CD4-positive, alpha-beta T cell (primary cell): ENCODE measurements around the gene MITF. TPM values are rescaled to one million over a fixed set of nuclear protein-coding genes. Genes with fewer than 3 reads are reported as not detected.

ENCODE experiments used
- ATAC-seq: fragments of 200-7000 bp; cut with Tn5 transposase; one replicate; pipeline ENCODE4 v1.10.0; 2022; ENCODE audit warnings: mild to moderate bottlenecking; ENCODE audit not compliant: poor library complexity
- CTCF ChIA-PET: fragments of 350-600 bp; sonication (Branson Sonifier 250); formaldehyde crosslinking; loops from one replicate; lab custom pipeline; 2021; ENCODE audit warnings: antibody characterized with exemption, inconsistent platforms; lab: Charles Lee
- POLR2A ChIA-PET: fragments of 350-600 bp; sonication (Branson Sonifier 250); formaldehyde crosslinking; loops from one replicate; lab custom pipeline; 2021; ENCODE audit warnings: antibody characterized with exemption, inconsistent platforms; lab: Charles Lee
- DNase-seq, 14 experiments: peaks; one replicate each; pipeline ENCODE4 v3.0.0-alpha.2; 2013 to 2020; ENCODE audit warnings: mixed read lengths in 2 of 14
- H3K27ac ChIP-seq, 2 donors: one replicate each; pipeline versions ENCODE4 v1.5.1 to v1.7.0; 2013; ENCODE audit warnings: low read length in 2 of 2, low read depth in 1 of 2, mild to moderate bottlenecking in 1 of 2
- H3K27me3 ChIP-seq, 2 experiments: 1 replicate in 1 of 2; 2 replicates in 1 of 2; pipeline versions ENCODE4 v1.6.1 to v1.7.0; 2013; ENCODE audit warnings: low read length in 2 of 2, control low read depth in 1 of 2, mild to moderate bottlenecking in 1 of 2, moderate library complexity in 1 of 2; ENCODE audit not compliant: insufficient read depth in 2 of 2, control insufficient read depth in 1 of 2
- H3K36me3 ChIP-seq: one replicate; pipeline ENCODE4 v1.6.1; 2013; ENCODE audit warnings: low read length, control low read depth; ENCODE audit not compliant: insufficient read depth
- H3K4me1 ChIP-seq: one replicate; pipeline ENCODE4 v1.6.1; 2013; ENCODE audit warnings: low read length, control low read depth; ENCODE audit not compliant: insufficient read depth
- H3K4me3 ChIP-seq: one replicate; pipeline ENCODE4 v1.5.1; 2013; ENCODE audit warnings: mild to moderate bottlenecking, low read length, moderate library complexity
- H3K9me3 ChIP-seq, 2 experiments: 1 replicate in 1 of 2; 2 replicates in 1 of 2; pipeline versions ENCODE4 v1.6.1 to v1.7.0; 2013; ENCODE audit warnings: low read length in 2 of 2, mild to moderate bottlenecking in 2 of 2, control low read depth in 1 of 2, moderate library complexity in 1 of 2; ENCODE audit not compliant: control insufficient read depth in 1 of 2, insufficient read depth in 1 of 2
- H3K27ac Mint-ChIP-seq: one replicate; pipeline ENCODE4 v1.8.0; 2020; ENCODE audit warnings: mixed read lengths
- H3K27me3 Mint-ChIP-seq: one replicate; pipeline ENCODE4 v1.8.0; 2021; ENCODE audit warnings: mixed read lengths
- H3K36me3 Mint-ChIP-seq: one replicate; pipeline ENCODE4 v1.8.0; 2021; ENCODE audit warnings: low read depth, mixed read lengths
- H3K4me1 Mint-ChIP-seq: one replicate; pipeline ENCODE4 v1.8.0; 2021; ENCODE audit warnings: low read depth, mixed read lengths
- H3K4me3 Mint-ChIP-seq: one replicate; pipeline ENCODE4 v1.8.0; 2020; ENCODE audit warnings: mild to moderate bottlenecking, mixed read lengths
- H3K9me3 Mint-ChIP-seq: one replicate; pipeline ENCODE4 v1.8.0; 2020; ENCODE audit warnings: mixed read lengths
- intact Hi-C, 2 experiments: fragments of 100-400 bp; cut with DNase I in 1 of 2; cut with micrococcal nuclease in 1 of 2; formaldehyde crosslinking; loops; one replicate each; pipeline versions ENCODE4 v1.15.1 to v1.9.0; 2023 to 2025; cut with DNase I, micrococcal nuclease
- total RNA-seq, 174 experiments: library from RNA in 2 of 174; stranded (reverse) in 2 of 174; gene quantifications; one replicate each; pipeline ENCODE4 v1.2.3 and lab custom pipeline; 2021 to 2026
- TF ChIP-seq, protein P1 (sequence below): fragments of 200-600 bp; IDR thresholded peaks from one replicate; pipeline ENCODE4 v1.8.0; 2022; ENCODE audit warnings: antibody characterized with exemption, mild to moderate bottlenecking

Gene MITF
- total RNA-seq, 2 experiments from 2014 or later = not detected

DNA sequence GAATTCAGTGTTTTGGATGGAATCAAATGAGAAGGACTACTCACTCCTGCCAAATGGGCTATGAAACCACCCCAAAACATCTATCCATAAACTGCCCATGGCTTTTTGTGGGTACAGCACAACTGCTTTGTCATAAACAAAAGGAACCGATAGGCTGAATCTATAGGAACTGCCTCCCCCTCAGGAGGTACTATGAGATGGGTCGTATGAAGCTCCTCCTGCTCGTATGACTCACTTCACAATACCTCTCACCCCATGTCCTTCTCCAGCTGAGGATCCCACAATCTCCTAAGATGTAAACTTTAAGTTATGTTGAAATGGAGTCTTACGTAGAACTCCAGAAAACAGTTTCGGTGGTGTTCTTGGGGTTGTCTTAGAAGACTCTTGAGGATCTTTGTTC, 130.4 kb downstream of the MITF start:
- H3K27ac Mint-ChIP-seq = no peak overlapping the region

DNA sequence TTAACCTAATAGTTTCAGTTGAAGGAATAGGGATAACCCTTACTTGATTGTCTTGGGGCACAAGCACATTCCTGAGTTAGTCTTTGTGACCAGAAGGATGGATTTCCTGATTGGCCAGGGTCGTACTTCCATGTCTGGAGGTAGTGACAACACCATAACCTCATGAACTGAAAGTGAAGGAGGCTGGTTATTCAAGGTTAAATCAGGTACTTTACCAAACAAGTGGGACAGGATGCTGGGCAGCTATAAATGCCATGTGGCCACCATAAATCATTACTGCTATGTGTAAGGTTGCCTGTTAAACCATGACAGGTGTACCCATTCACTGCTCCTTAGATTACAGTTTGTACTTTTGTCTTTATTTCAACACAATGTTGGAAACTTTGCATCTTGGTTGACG, 132.0 kb downstream of the MITF start:
- H3K4me1 ChIP-seq = no peaks in the 10 kb centered on the region
- no peak overlapping the region for H3K4me3 ChIP-seq
- intact Hi-C loops = no loop called here
- Mint-ChIP-seq H3K4me1 (no peaks in the 10 kb centered on the region), H3K36me3 (no peaks in the 10 kb centered on the region), H3K4me3 (no peak overlapping the region), H3K9me3 (no peaks in the 10 kb centered on the region), H3K27me3 (no peaks in the 10 kb centered on the region), H3K27ac (no peak overlapping the region)
- TF ChIP-seq, protein P1, sequence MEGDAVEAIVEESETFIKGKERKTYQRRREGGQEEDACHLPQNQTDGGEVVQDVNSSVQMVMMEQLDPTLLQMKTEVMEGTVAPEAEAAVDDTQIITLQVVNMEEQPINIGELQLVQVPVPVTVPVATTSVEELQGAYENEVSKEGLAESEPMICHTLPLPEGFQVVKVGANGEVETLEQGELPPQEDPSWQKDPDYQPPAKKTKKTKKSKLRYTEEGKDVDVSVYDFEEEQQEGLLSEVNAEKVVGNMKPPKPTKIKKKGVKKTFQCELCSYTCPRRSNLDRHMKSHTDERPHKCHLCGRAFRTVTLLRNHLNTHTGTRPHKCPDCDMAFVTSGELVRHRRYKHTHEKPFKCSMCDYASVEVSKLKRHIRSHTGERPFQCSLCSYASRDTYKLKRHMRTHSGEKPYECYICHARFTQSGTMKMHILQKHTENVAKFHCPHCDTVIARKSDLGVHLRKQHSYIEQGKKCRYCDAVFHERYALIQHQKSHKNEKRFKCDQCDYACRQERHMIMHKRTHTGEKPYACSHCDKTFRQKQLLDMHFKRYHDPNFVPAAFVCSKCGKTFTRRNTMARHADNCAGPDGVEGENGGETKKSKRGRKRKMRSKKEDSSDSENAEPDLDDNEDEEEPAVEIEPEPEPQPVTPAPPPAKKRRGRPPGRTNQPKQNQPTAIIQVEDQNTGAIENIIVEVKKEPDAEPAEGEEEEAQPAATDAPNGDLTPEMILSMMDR = no peak
- H3K9me3 ChIP-seq = no peaks in the 10 kb centered on the region
- H3K27ac ChIP-seq = no peak overlapping the region
- ATAC-seq = no peak
- DNase-seq = no peak
- no peaks in the 10 kb centered on the region for H3K36me3 ChIP-seq
- ChIA-PET CTCF (no interaction called here), POLR2A (no interaction called here)
- no peaks in the 10 kb centered on the region for H3K27me3 ChIP-seq

More for the DNA sequence above, 130.4 kb downstream of the MITF start:
- Mint-ChIP-seq H3K9me3 (no peaks in the 10 kb centered on the region), H3K27me3 (no peaks in the 10 kb centered on the region), H3K4me3 (no peak overlapping the region), H3K4me1 (no peaks in the 10 kb centered on the region), H3K36me3 (no peaks in the 10 kb centered on the region)
- ChIA-PET CTCF (no interaction called here), POLR2A (no interaction called here)
- DNase-seq (no peak), ATAC-seq (no peak)
- TF ChIP-seq, protein P1 = no peak
- Histone ChIP-seq H3K27ac (no peak overlapping the region), H3K27me3 (no peaks in the 10 kb centered on the region), H3K4me3 (no peak overlapping the region), H3K36me3 (no peaks in the 10 kb centered on the region), H3K9me3 (no peaks in the 10 kb centered on the region), H3K4me1 (no peaks in the 10 kb centered on the region)
- intact Hi-C loops = no loop called here

DNA sequence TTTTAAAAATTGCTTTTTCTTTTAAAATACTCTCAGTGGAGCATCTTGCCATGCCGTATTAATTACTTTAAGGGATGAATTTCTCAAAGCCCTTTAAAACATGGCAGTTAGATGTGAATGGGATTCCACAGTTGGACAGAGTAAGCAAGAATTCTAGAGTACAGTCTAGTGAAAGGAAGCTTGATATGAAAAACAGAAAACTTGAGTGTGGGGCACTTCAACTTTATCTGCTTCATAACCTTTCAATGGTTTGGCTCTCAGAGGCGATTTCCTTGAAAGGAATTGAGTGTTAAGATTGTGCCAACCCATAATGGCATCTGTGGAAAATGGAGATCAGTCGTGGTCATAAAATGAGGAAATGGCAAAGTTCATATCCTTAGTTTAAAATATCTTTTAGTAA, 132.6 kb downstream of the MITF start:
- no peak overlapping the region for H3K27ac ChIP-seq
- no peaks in the 10 kb centered on the region for H3K9me3 ChIP-seq
- Mint-ChIP-seq H3K4me3 (no peak overlapping the region), H3K27me3 (no peaks in the 10 kb centered on the region), H3K27ac (no peak overlapping the region), H3K36me3 (no peaks in the 10 kb centered on the region), H3K9me3 (no peaks in the 10 kb centered on the region), H3K4me1 (no peaks in the 10 kb centered on the region)
- H3K27me3 ChIP-seq = no peaks in the 10 kb centered on the region
- DNase-seq (no peak), ATAC-seq (no peak)
- no peaks in the 10 kb centered on the region for H3K36me3 ChIP-seq
- no peaks in the 10 kb centered on the region for H3K4me1 ChIP-seq
- CTCF ChIA-PET = no interaction called here
- TF ChIP-seq, protein P1 = no peak
- POLR2A ChIA-PET = no interaction called here
- no peak overlapping the region for H3K4me3 ChIP-seq
- intact Hi-C loops = no loop called here
